ENCODE data around the gene TUBA4B.

- TF ChIP-seq EZH2 (IDR thresholded peaks at IDR 0.05) (no peak), POLR2AphosphoS5 (IDR thresholded peaks at IDR 0.05; ENCODE audit: borderline replicate concordance, low read depth, low read length) (no peak), FOXP2 (optimal IDR thresholded peaks at IDR 0.05; ENCODE audit: control extremely low read depth, extremely low read length, insufficient read depth) (no peak)
These were observed 36.7 kb downstream of the TUBA4B start for GRCh38 chr2:219289537-219290361.
